Measurements from ENCODE around the gene PFN1. TPM values are rescaled to one million over a fixed set of nuclear protein-coding genes. Genes with fewer than 3 reads are reported as not detected.
A peak's percentile ranks its signal among the peaks of the same experiment; 100 is the strongest.
"Not testable (repeated sequence)": the region's sequence is repeated elsewhere in the genome, so short reads cannot be mapped to it uniquely, and the experiment has no call there.

Gene PFN1
- total and polyA plus RNA-seq, 7 experiments from 2014 or later: 430 to 2,132 (median 726) TPM

DNA sequence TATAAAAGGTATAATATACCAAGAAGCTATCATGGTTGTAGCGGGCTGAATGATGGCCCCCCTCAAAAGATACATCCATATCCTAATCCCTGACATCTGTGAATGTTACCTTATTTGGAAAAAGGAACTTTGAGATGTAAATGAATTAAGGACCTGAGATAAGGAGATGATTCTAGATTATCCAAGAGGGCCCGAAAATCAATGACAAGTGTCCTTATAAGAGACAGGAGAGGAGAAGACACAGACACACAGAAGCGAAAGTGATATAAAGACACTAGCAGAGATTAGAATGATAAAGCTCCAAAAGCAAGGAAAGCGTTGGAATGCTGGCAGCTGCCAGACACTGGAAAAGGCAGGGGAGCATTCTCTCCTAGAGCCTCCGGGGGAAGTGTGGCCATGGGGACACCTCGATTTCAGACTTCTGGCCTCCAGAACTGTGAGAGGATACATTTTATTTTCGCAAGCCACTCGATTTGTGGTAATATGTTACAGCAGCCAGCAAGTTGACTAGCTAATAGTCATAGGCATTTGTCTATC, 28.8 kb downstream of the PFN1 start:
- Histone ChIP-seq H3K4me3 (ENCODE audit: low read length) (no peak overlapping the region), H3K27me3 (ENCODE audit: control insufficient read depth in 2 of 2, insufficient read depth in 2 of 2, low read length in 2 of 2) (no peaks in the 10 kb centered on the region), H3K36me3 (ENCODE audit: control insufficient read depth in 2 of 3, insufficient read depth in 3 of 3, low read length in 3 of 3) (no peaks in the 10 kb centered on the region), H3K9me3 (ENCODE audit: control insufficient read depth in 2 of 3, low read length in 3 of 3) (no peaks in the 10 kb centered on the region), H3K4me1 (ENCODE audit: control insufficient read depth in 2 of 2, insufficient read depth in 2 of 2, low read length in 2 of 2) (no peaks in the 10 kb centered on the region), H3K27ac (ENCODE audit: low read depth, low read length) (no peak overlapping the region)
- CTCF ChIA-PET: no interaction called here
- Mint-ChIP-seq H3K27me3 (no peaks in the 10 kb centered on the region), H3K27ac (no peak overlapping the region), H3K4me3 (no peak overlapping the region), H3K9me3 (no peaks in the 10 kb centered on the region), H3K36me3 (peaks cover 0 to 3% (median 0%) of the 10 kb centered on the region in 5 donors), H3K4me1 (peaks cover 0 to 4% (median 0%) of the 10 kb centered on the region in 7 donors)
- intact Hi-C loops (cut with micrococcal nuclease): no loop called here
- no peak for DNase-seq
- POLR2A ChIA-PET: interaction anchor here (0.6 to 1.4 kb wide), 3 partner anchors 9 to 48 kb away, joined by 3 to 6 read pairs (median 4); partner anchors contain the start of gene SPAG7
- no peak for ATAC-seq

GRCh38 chr17:4914551-4914950, 33.8 kb downstream of the PFN1 start:
- H3K4me3 Mint-ChIP-seq; POLR2A ChIA-PET; H3K27me3 Mint-ChIP-seq; H3K36me3 Mint-ChIP-seq; H3K27ac Mint-ChIP-seq; H3K36me3 ChIP-seq (ENCODE audit: control insufficient read depth in 2 of 3, insufficient read depth in 3 of 3, low read length in 3 of 3); ATAC-seq; H3K4me1 Mint-ChIP-seq; H3K9me3 Mint-ChIP-seq; intact Hi-C loops (cut with micrococcal nuclease); H3K4me1 ChIP-seq (ENCODE audit: control insufficient read depth in 2 of 2, insufficient read depth in 2 of 2, low read length in 2 of 2); H3K4me3 ChIP-seq (ENCODE audit: low read length); H3K27ac ChIP-seq (ENCODE audit: low read depth, low read length); H3K9me3 ChIP-seq (ENCODE audit: control insufficient read depth in 2 of 3, low read length in 3 of 3); DNase-seq; H3K27me3 ChIP-seq (ENCODE audit: control insufficient read depth in 2 of 2, insufficient read depth in 2 of 2, low read length in 2 of 2): not testable (repeated sequence)
- CTCF ChIA-PET: interaction anchor here (0.6 to 2.7 kb wide), 2 partner anchors 25 to 497 kb away, joined by 4 to 6 read pairs; partner anchors contain the start of genes RNF167 and SLC25A11

DNA sequence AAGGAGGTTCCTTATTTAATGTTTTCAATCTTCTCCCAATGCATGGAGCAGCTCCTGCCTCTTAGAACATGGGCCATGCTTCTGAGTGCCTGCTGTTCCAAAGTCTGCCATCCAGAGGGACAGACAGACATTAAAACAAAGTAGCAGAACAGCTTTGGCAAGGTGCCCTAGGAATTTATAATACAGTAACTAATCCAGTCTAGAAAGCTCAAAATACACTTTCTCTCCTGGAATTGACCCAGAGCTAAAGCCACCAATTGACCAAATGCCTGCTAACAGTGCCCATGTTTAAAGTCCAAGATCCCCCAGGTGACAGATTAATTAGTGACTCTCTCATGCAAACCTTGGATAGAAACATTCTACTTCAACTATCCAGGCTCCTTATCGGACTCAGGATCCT, 34.3 kb downstream of the PFN1 start:
- H3K36me3 ChIP-seq (ENCODE audit: control insufficient read depth in 2 of 3, insufficient read depth in 3 of 3, low read length in 3 of 3): no peaks in the 10 kb centered on the region
- Mint-ChIP-seq H3K36me3 (peaks cover 0 to 3% (median 0%) of the 10 kb centered on the region in 5 donors), H3K27me3 (peaks cover 0 to 8% (median 0%) of the 10 kb centered on the region in 5 donors), H3K9me3 (no peaks in the 10 kb centered on the region), H3K4me1 (peaks cover 0 to 2% (median 0%) of the 10 kb centered on the region in 7 donors), H3K27ac (no peak overlapping the region), H3K4me3 (no peak overlapping the region)
- no peak overlapping the region for H3K4me3 ChIP-seq (ENCODE audit: low read length)
- no peak overlapping the region for H3K27ac ChIP-seq (ENCODE audit: low read depth, low read length)
- no peak for DNase-seq
- H3K27me3 ChIP-seq (ENCODE audit: control insufficient read depth in 2 of 2, insufficient read depth in 2 of 2, low read length in 2 of 2): no peaks in the 10 kb centered on the region
- H3K9me3 ChIP-seq (ENCODE audit: control insufficient read depth in 2 of 3, low read length in 3 of 3): no peaks in the 10 kb centered on the region
- POLR2A ChIA-PET: no interaction called here
- peaks cover 1 to 10% of the 10 kb centered on the region in 2 donors for H3K4me1 ChIP-seq (ENCODE audit: control insufficient read depth in 2 of 2, insufficient read depth in 2 of 2, low read length in 2 of 2)
- no peak for ATAC-seq
- intact Hi-C loops (cut with micrococcal nuclease): no loop called here
- CTCF ChIA-PET: interaction anchor here (0.6 to 2.7 kb wide), 2 partner anchors 26 to 283 kb away, joined by 3 to 6 read pairs; partner anchors contain the start of genes RNF167 and SLC25A11

GRCh38 chr17:4908711-4909496, 39.4 kb downstream of the PFN1 start:
- no peaks in the 10 kb centered on the region for H3K9me3 Mint-ChIP-seq
- CTCF ChIA-PET: interaction anchor here (0.6 to 1.8 kb wide), 16 partner anchors 8 to 289 kb away, joined by 3 to 10 read pairs (median 4); partner anchors contain the start of genes C17orf107, CAMTA2, RNF167 and SLC25A11
- H3K4me1 ChIP-seq (ENCODE audit: control insufficient read depth in 2 of 2, insufficient read depth in 2 of 2, low read length in 2 of 2): peaks cover 7 to 20% of the 10 kb centered on the region in 2 donors
- no peaks in the 10 kb centered on the region for H3K36me3 ChIP-seq (ENCODE audit: control insufficient read depth in 2 of 3, insufficient read depth in 3 of 3, low read length in 3 of 3)
- H3K27me3 Mint-ChIP-seq: peaks cover 0 to 15% (median 0%) of the 10 kb centered on the region in 5 donors
- DNase-seq (peak; percentile 47 to 77 (median 69)), ATAC-seq (peak; percentile 97)
- no peaks in the 10 kb centered on the region for H3K36me3 Mint-ChIP-seq
- H3K9me3 ChIP-seq (ENCODE audit: control insufficient read depth in 2 of 3, low read length in 3 of 3): no peaks in the 10 kb centered on the region
- POLR2A ChIA-PET: interaction anchor here (0.7 to 3.3 kb wide), 13 partner anchors 9 to 199 kb away, joined by 3 to 20 read pairs (median 5); partner anchors contain the start of genes ARRB2, C17orf107, CAMTA2 and PFN1
- H3K4me1 Mint-ChIP-seq: peaks cover 0 to 5% (median 0%) of the 10 kb centered on the region in 7 donors
- no peak overlapping the region for H3K27ac Mint-ChIP-seq
- H3K4me3 Mint-ChIP-seq: no peak overlapping the region
- peak overlapping the region; percentile 56 for H3K27ac ChIP-seq (ENCODE audit: low read depth, low read length)
- H3K27me3 ChIP-seq (ENCODE audit: control insufficient read depth in 2 of 2, insufficient read depth in 2 of 2, low read length in 2 of 2): no peaks in the 10 kb centered on the region
- intact Hi-C loops (cut with micrococcal nuclease): loop anchor here (1.0 to 2.0 kb wide), 9 partner anchors 32 to 153 kb away; partner anchors contain the start of genes SPAG7 (in 2 of the 2), CAMTA2 (in 1 of the 2), PFN1 (in 1 of the 2) and RNF167 (in 1 of the 2)
- H3K4me3 ChIP-seq (ENCODE audit: low read length): peak overlapping the region; percentile 13

GRCh38 chr17:4908301-4908700, 40.0 kb downstream of the PFN1 start:
- Mint-ChIP-seq H3K36me3 (no peaks in the 10 kb centered on the region), H3K27me3 (peaks cover 0 to 15% (median 0%) of the 10 kb centered on the region in 5 donors), H3K4me1 (peaks cover 4 to 11% (median 6%) of the 10 kb centered on the region in 7 donors), H3K4me3 (no peak overlapping the region), H3K27ac (no peak overlapping the region), H3K9me3 (no peaks in the 10 kb centered on the region)
- ATAC-seq (no peak), DNase-seq (peak in 3 of 9 donors; percentile 20 to 31 (median 27))
- ChIA-PET POLR2A (interaction anchor here (0.9 to 3.3 kb wide), 10 partner anchors 9 to 198 kb away, joined by 3 to 20 read pairs (median 6); partner anchors contain the start of genes ARRB2, C17orf107, PFN1 and RNF167), CTCF (interaction anchor here (0.9 to 1.8 kb wide), 10 partner anchors 8 to 75 kb away, joined by 3 to 10 read pairs (median 5); partner anchors contain the start of genes C17orf107, RNF167 and SLC25A11)
- no peaks in the 10 kb centered on the region for H3K27me3 ChIP-seq (ENCODE audit: control insufficient read depth in 2 of 2, insufficient read depth in 2 of 2, low read length in 2 of 2)
- intact Hi-C loops (cut with micrococcal nuclease): loop anchor here (2.0 kb wide), 2 partner anchors 32 to 40 kb away; partner anchors contain the start of genes PFN1 (in 1 of the 2), RNF167 (in 1 of the 2) and SLC25A11 (in 1 of the 2)
- peak overlapping the region; percentile 56 for H3K27ac ChIP-seq (ENCODE audit: low read depth, low read length)
- no peaks in the 10 kb centered on the region for H3K9me3 ChIP-seq (ENCODE audit: control insufficient read depth in 2 of 3, low read length in 3 of 3)
- no peaks in the 10 kb centered on the region for H3K36me3 ChIP-seq (ENCODE audit: control insufficient read depth in 2 of 3, insufficient read depth in 3 of 3, low read length in 3 of 3)
- H3K4me1 ChIP-seq (ENCODE audit: control insufficient read depth in 2 of 2, insufficient read depth in 2 of 2, low read length in 2 of 2): peaks cover 10 to 25% of the 10 kb centered on the region in 2 donors
- peak overlapping the region; percentile 13 for H3K4me3 ChIP-seq (ENCODE audit: low read length)

DNA sequence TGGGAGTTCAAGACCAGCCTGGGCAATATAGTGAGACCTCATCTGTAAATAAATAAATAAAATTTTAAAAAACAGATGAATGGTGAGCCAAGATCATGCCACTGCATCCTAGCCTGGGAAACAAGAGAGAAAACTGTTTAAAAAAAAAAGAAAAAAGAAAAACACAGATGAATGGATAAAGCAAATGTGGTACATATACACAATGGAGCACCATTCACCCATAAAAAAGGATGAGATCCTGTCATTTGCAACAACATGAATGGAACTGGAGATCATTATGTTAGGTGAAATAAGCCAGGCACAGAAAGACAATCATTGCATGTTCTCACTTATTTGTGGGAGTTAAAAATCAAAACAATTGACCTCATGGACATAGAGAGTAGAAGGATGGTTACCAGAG, 41.7 kb downstream of the PFN1 start:
- Mint-ChIP-seq H3K27me3 (peaks cover 0 to 12% (median 0%) of the 10 kb centered on the region in 5 donors), H3K27ac (peak overlapping the region in 4 of 9 donors; percentile 2 to 51 (median 19)), H3K4me1 (peaks cover 12 to 25% (median 19%) of the 10 kb centered on the region in 7 donors), H3K4me3 (peak overlapping the region in 2 of 10 donors; percentile 11)
- H3K27me3 ChIP-seq (ENCODE audit: control insufficient read depth in 2 of 2, insufficient read depth in 2 of 2, low read length in 2 of 2); H3K27ac ChIP-seq (ENCODE audit: low read depth, low read length); ATAC-seq; H3K36me3 ChIP-seq (ENCODE audit: control insufficient read depth in 2 of 3, insufficient read depth in 3 of 3, low read length in 3 of 3); intact Hi-C loops (cut with micrococcal nuclease); DNase-seq; H3K9me3 Mint-ChIP-seq; POLR2A ChIA-PET; H3K36me3 Mint-ChIP-seq; CTCF ChIA-PET; H3K4me3 ChIP-seq (ENCODE audit: low read length); H3K9me3 ChIP-seq (ENCODE audit: control insufficient read depth in 2 of 3, low read length in 3 of 3): not testable (repeated sequence)
- peaks cover 25 to 34% of the 10 kb centered on the region in 2 donors for H3K4me1 ChIP-seq (ENCODE audit: control insufficient read depth in 2 of 2, insufficient read depth in 2 of 2, low read length in 2 of 2)

Measured in naive thymus-derived CD4-positive, alpha-beta T cell (primary cell).